IPS DF 4.7 (cell line): ENCODE measurements around the gene CPNE4.

Source experiments
- DNase-seq: peaks from one replicate; pipeline ENCODE4 v3.0.0-alpha.2; 2013; ENCODE audit warnings: low spot score; ENCODE audit errors: extremely low read depth

CPNE4 gene

GRCh38 chr3:131743126-131743525 is 291.7 kb downstream of the CPNE4 start:
- no peak for DNase-seq

GRCh38 chr3:131739211-131739610 is 295.6 kb downstream of the CPNE4 start:
- DNase-seq = no peak

GRCh38 chr3:131738095-131738494 is 296.7 kb downstream of the CPNE4 start:
- no peak for DNase-seq

- DNase-seq = no peak
These were observed 299.3 kb downstream of the CPNE4 start for GRCh38 chr3:131735544-131735943.

DNA sequence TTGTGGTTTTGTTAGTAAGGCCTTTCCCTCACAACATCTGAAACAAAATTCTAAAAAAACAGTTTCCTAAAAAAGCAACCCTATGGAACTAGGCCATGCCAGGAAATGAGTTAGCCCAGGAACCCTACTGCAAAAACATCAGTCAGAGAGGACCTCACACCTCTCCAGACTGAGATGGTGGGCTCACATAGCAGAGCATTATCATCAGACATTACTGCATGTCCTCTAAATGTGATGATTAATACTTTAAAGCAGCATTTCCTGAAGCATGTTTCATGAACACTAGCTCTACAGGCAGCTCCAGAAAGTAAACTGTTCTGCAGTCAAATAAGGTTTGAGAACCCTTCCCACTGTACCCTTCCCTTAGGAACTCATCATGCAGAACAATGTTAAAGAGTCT is 299.7 kb downstream of the CPNE4 start:
- DNase-seq = no peak

DNA sequence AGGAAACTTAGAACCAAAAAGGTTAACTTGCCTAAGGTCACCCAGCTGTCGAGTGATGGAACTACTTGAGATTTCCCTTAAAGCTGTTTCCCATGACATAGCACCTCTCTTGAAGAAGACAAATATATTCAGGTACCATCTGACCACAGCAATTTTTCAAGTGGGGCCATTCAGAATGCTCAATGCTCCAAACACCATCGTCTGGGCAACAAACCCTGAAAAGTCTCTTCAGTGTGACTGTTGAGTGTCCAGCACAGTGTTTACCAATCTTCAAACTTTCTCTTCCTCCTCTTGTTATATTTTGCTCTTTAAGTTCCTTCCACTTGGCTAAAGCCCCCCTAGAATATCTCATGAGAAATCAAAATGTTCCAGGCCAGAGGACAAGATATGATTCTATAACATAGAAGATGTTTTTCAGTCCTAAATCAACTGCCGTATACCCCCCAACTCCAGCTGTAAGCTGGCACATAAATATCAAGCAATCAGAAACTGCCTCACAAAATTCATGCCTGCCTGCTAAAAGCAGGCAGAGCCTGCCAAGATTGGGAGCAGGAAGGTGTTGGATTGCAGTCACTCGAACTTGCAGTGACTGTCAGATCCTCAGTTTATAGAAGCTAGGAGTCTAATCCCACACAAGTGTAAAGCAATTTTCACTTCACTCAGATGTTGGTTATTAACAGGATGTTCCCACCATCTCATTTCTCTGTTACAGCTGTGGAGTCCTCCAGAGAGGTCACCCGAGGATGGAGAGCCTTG is 301.6 kb downstream of the CPNE4 start:
- DNase-seq = no peak

GRCh38 chr3:131731709-131732108 is 303.1 kb downstream of the CPNE4 start:
- no peak for DNase-seq

DNA sequence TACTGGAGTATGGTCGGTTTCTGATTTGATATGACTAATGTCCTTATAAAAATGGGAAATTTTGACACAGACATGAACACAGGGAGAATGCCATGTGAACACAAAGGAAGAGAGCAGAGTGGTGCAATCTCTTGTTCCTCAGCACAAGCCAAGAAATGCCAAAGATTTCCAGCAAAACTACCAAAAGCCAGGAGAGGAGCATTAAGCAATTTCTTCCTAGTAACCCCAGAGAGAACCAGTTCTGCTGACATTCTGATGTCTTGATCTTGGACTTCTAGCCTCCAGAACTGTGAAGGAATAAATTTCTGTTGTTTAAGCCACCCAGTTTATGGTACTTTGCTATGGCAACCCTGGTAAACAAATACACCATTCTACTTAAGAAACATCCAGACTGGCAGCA is 304.2 kb downstream of the CPNE4 start:
- DNase-seq = no peak

DNA sequence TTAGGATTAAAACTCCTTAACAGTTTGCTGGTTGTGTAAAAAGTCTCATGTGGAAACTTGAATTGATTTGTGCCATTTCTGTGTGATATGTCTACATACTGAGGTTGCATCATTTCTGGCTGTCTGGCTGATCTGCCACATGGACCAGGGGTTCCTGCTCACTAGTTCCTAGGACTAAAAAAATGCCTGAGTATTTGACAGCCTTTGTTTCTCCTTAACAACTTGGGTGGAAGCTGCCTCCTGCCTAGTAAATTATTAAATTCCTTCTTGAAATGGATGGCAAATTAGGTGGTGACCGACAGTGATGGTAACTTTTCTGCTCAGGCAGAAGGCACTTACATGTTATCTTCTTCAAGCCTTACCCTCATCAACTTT is 305.2 kb downstream of the CPNE4 start:
- DNase-seq = no peak

GRCh38 chr3:131728898-131729642 is 305.7 kb downstream of the CPNE4 start:
- no peak for DNase-seq

- DNase-seq = no peak
These were observed 309.4 kb downstream of the CPNE4 start for GRCh38 chr3:131725414-131725813.

- no peak for DNase-seq
These were observed 311.5 kb downstream of the CPNE4 start for GRCh38 chr3:131723343-131723742.

GRCh38 chr3:131717493-131717892 is 317.3 kb downstream of the CPNE4 start:
- DNase-seq = no peak

- DNase-seq = no peak
These were observed 317.9 kb downstream of the CPNE4 start for GRCh38 chr3:131716943-131717342.

DNA sequence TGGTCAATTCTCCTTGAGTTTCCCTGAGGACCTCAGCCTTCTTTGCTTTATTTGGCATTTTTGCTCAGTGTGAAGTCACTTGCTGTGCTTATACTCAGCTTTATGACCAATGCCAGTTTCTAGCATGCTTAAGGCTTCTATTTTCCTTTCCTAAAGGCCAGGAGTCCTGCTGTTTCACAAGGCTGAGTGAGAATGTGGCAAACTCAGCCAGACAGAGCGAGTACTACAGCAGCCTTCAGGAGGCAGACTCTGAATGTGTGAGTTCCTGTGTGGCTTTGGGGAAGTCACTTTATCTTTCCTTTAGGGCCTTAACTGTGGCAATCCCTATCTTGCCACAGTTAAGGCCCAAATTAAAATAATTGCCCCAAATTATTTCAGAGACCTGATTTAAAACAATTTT is 318.8 kb downstream of the CPNE4 start:
- no peak for DNase-seq

- DNase-seq = no peak
These were observed 320.1 kb downstream of the CPNE4 start for GRCh38 chr3:131714585-131715220.

GRCh38 chr3:131713416-131714123 is 321.2 kb downstream of the CPNE4 start:
- no peak for DNase-seq

- no peak for DNase-seq
These were observed 322.2 kb downstream of the CPNE4 start for GRCh38 chr3:131712662-131713061.

GRCh38 chr3:131711114-131711768 is 323.6 kb downstream of the CPNE4 start:
- DNase-seq = no peak

DNA sequence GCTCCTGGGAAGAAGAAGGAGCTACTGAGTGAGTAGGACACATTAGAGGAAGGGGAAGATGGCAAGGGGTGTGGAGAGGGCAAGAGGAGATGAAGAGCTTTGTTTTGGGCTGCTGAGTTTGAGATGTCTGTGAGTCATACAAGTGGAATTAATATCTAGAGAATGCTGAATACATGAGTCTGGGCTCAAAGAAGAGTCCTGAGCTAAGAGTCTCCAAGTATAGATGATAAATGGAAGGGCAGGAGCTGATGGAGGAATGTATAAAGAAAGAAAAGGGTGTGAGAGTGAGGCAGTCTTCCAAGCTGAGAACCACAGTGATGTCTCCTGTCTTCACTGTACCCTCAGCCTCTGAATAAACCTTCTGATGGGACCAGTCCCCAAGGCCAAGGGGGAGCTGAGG is 326.6 kb downstream of the CPNE4 start:
- no peak for DNase-seq

DNA sequence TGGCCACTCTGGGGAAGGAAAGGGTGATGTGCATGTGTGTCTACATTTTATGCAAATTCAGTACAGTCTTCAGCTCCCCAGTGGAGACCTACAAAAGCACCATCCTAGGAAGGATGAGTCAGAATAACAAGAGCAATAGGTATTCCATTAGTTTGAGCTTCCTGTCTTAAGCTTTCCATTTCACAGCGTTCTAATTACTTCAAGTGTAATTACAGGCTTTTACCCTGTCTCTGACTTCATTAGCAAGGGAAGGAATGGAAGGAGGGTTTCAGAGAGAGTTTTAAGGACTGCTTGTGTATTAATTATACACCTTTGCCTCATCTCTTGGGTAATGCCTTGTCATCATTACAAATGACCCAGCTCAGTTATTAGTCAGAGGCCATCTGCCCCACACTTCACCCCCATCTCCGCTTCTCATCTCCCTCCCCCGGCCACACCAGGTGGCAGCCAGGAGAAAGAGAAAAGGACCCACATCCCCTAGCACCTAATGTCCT is 329.2 kb downstream of the CPNE4 start:
- peak; percentile 41 for DNase-seq
